ENCODE data around the gene SAMD4A.

DNA sequence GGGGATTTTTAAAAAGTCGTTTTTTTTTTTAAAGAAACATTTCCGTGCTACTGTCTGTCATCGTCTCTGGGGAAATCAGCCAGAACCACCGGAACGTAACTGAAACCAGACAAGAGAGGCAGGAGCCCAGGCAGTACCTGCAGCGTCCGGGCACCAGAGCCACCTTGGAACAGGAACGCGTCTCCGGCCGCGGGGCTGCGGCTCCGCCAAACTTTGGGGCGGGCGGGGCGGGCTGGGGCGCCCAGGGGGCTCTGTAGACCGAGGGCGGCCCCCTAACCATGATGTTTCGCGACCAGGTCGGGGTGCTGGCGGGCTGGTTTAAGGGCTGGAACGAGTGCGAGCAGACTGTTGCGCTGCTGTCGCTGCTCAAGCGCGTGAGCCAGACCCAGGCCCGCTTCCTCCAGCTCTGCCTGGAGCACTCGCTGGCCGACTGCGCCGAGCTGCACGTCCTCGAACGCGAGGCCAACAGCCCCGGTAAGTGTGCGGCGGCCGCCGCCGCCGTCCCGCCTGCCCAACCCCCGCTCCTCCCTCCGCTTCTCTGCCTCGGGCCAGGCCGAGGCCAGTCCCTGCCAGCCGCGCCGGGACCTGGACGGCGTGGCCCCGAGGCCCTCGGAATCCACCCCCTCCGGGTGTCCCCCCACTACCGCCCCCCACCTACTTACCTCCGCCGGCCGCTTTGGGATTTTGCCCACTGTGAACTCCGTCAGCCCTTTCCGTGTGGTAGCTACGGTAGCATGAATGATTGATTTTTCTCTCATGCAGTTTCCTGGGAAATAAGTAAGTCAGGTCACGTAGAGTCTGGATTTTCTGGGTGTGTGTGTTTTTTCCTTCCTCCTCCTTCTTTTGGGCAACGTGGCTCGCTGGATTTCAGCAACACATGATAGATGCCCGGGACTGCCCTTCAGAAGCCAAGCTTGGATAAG, 972 bp downstream of the SAMD4A start:
- peak in 1 of 3 donors; percentile 7 for TF ChIP-seq POLR2A (IDR thresholded peaks at IDR 0.05)
- TF ChIP-seq, protein P1, sequence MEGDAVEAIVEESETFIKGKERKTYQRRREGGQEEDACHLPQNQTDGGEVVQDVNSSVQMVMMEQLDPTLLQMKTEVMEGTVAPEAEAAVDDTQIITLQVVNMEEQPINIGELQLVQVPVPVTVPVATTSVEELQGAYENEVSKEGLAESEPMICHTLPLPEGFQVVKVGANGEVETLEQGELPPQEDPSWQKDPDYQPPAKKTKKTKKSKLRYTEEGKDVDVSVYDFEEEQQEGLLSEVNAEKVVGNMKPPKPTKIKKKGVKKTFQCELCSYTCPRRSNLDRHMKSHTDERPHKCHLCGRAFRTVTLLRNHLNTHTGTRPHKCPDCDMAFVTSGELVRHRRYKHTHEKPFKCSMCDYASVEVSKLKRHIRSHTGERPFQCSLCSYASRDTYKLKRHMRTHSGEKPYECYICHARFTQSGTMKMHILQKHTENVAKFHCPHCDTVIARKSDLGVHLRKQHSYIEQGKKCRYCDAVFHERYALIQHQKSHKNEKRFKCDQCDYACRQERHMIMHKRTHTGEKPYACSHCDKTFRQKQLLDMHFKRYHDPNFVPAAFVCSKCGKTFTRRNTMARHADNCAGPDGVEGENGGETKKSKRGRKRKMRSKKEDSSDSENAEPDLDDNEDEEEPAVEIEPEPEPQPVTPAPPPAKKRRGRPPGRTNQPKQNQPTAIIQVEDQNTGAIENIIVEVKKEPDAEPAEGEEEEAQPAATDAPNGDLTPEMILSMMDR (IDR thresholded peaks at IDR 0.05), result no peak
